HG03571 (cell line): ENCODE results near the gene SMYD3.
"Not testable (repeated sequence)": the region's sequence is repeated elsewhere in the genome, so short reads cannot be mapped to it uniquely, and the experiment has no call there.

Source experiments
- ATAC-seq: cut with Tn5 transposase; IDR thresholded peaks from one replicate; pipeline ENCODE4 v1.9.1; 2021; ENCODE audit not compliant: unreplicated experiment

Gene SMYD3

GRCh38 chr1:245762396-245762910 lies 744.6 kb downstream of the SMYD3 start:
- no peak for ATAC-seq

GRCh38 chr1:245760301-245760700 lies 746.8 kb downstream of the SMYD3 start:
- ATAC-seq = no peak

- ATAC-seq = no peak
These were observed 752.6 kb downstream of the SMYD3 start for GRCh38 chr1:245754463-245754961.

- no peak for ATAC-seq
These were observed 753.3 kb downstream of the SMYD3 start for GRCh38 chr1:245753807-245754206.

GRCh38 chr1:245752561-245752960 lies 754.5 kb downstream of the SMYD3 start:
- ATAC-seq = no peak

GRCh38 chr1:245751726-245752470 lies 755.2 kb downstream of the SMYD3 start:
- ATAC-seq = no peak

- no peak for ATAC-seq
These were observed 756.0 kb downstream of the SMYD3 start for GRCh38 chr1:245751116-245751515.

- no peak for ATAC-seq
These were observed 756.8 kb downstream of the SMYD3 start for GRCh38 chr1:245750261-245750660.

- no peak for ATAC-seq
These were observed 758.0 kb downstream of the SMYD3 start for GRCh38 chr1:245749053-245749452.

GRCh38 chr1:245748646-245749045 lies 758.4 kb downstream of the SMYD3 start:
- ATAC-seq = no peak

- ATAC-seq = no peak
These were observed 758.8 kb downstream of the SMYD3 start for GRCh38 chr1:245748240-245748639.

GRCh38 chr1:245742896-245743295 lies 764.2 kb downstream of the SMYD3 start:
- ATAC-seq = no peak

- not testable (repeated sequence) for ATAC-seq
These were observed 766.7 kb downstream of the SMYD3 start for GRCh38 chr1:245740336-245740735.

GRCh38 chr1:245730801-245731200 lies 776.3 kb downstream of the SMYD3 start:
- ATAC-seq = no peak

- not testable (repeated sequence) for ATAC-seq
These were observed 779.0 kb downstream of the SMYD3 start for GRCh38 chr1:245728035-245728434.

GRCh38 chr1:245721488-245721887 lies 785.6 kb downstream of the SMYD3 start:
- no peak for ATAC-seq

GRCh38 chr1:245718951-245719350 lies 788.1 kb downstream of the SMYD3 start:
- ATAC-seq = no peak

- no peak for ATAC-seq
These were observed 789.0 kb downstream of the SMYD3 start for GRCh38 chr1:245718123-245718522.

- ATAC-seq = no peak
These were observed 789.5 kb downstream of the SMYD3 start for GRCh38 chr1:245717611-245718010.

- no peak for ATAC-seq
These were observed 790.5 kb downstream of the SMYD3 start for GRCh38 chr1:245716561-245716960.

GRCh38 chr1:245715970-245716369 lies 791.1 kb downstream of the SMYD3 start:
- no peak for ATAC-seq

GRCh38 chr1:245715291-245715701 lies 791.8 kb downstream of the SMYD3 start:
- no peak for ATAC-seq

GRCh38 chr1:245714027-245714426 lies 793.1 kb downstream of the SMYD3 start:
- ATAC-seq = not testable (repeated sequence)
